ENCODE measurements around the gene SLC37A3. TPM values are rescaled to one million over a fixed set of nuclear protein-coding genes. Genes with fewer than 3 reads are reported as not detected.
"Not testable (repeated sequence)": the region's sequence is repeated elsewhere in the genome, so short reads cannot be mapped to it uniquely, and the experiment has no call there.

SLC37A3 gene
- total RNA-seq, 1 donor: 79.0 TPM

DNA sequence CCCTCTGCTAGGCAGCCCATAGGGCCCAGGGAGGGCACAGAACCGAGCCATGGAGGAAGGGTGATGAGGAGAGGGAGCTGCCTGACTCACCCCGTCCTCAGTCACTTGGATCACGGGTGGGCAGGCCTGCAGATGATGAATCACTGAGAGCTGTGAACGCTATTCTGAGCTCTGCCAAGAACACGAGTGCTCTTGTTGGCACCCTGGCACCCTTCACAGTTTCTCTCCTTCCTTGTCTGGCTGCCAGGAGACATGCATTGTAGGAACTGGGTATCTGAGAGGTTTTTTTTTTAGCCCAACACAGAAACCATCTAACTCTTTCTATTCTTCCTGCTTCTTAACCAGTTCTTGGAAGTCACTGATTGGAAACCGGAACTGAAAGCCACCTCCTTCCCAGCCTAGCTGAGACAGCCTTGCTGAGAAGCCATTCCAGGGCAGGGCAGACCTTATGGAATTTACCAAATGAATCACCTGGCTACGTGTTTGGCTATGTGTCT lies 82.1 kb downstream of the SLC37A3 start:
- H3K4me3 ChIP-seq (ENCODE audit: low read depth, low read length): no peak overlapping the region
- peak; percentile 66 for DNase-seq (ENCODE audit: low read depth)
- TF ChIP-seq, protein P1, sequence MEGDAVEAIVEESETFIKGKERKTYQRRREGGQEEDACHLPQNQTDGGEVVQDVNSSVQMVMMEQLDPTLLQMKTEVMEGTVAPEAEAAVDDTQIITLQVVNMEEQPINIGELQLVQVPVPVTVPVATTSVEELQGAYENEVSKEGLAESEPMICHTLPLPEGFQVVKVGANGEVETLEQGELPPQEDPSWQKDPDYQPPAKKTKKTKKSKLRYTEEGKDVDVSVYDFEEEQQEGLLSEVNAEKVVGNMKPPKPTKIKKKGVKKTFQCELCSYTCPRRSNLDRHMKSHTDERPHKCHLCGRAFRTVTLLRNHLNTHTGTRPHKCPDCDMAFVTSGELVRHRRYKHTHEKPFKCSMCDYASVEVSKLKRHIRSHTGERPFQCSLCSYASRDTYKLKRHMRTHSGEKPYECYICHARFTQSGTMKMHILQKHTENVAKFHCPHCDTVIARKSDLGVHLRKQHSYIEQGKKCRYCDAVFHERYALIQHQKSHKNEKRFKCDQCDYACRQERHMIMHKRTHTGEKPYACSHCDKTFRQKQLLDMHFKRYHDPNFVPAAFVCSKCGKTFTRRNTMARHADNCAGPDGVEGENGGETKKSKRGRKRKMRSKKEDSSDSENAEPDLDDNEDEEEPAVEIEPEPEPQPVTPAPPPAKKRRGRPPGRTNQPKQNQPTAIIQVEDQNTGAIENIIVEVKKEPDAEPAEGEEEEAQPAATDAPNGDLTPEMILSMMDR (IDR thresholded peaks at IDR 0.05; ENCODE audit: insufficient read depth, low read depth, low read length): no peak

DNA sequence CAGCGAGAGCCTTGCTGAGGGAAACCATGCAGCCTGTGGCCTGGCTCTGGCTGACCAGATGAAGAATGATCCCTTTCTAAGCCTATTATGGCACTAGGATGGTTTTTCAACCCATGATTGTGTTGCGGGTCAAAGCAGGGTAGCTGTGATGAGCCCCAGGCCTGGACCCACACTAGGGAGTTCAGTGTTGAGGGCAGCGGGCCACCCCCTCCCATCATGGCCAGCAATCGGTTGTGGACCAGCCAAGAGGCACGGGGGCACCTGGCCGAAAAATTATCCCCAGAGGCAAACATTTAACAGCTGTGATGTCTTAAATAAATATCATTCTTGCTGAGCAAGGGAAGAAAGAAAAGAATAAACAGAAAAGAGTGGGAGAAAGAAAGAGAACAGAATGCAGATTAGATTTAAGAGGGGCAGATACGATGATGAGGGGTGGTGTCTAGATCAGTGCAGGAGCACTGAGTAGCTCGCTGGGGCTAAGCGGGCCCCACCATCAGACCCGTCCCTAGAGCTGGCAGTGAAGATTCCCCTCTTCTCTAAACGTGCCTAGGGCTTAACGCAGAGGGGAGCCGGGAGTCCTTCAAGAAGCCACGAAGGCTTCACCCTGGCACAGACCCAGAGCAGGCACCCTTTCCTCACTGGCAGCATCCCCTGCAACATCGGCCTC lies 82.7 kb downstream of the SLC37A3 start:
- H3K4me3 ChIP-seq (ENCODE audit: low read depth, low read length): no peak overlapping the region
- TF ChIP-seq, protein P1 (IDR thresholded peaks at IDR 0.05; ENCODE audit: insufficient read depth, low read depth, low read length): no peak
- DNase-seq (ENCODE audit: low read depth): no peak

DNA sequence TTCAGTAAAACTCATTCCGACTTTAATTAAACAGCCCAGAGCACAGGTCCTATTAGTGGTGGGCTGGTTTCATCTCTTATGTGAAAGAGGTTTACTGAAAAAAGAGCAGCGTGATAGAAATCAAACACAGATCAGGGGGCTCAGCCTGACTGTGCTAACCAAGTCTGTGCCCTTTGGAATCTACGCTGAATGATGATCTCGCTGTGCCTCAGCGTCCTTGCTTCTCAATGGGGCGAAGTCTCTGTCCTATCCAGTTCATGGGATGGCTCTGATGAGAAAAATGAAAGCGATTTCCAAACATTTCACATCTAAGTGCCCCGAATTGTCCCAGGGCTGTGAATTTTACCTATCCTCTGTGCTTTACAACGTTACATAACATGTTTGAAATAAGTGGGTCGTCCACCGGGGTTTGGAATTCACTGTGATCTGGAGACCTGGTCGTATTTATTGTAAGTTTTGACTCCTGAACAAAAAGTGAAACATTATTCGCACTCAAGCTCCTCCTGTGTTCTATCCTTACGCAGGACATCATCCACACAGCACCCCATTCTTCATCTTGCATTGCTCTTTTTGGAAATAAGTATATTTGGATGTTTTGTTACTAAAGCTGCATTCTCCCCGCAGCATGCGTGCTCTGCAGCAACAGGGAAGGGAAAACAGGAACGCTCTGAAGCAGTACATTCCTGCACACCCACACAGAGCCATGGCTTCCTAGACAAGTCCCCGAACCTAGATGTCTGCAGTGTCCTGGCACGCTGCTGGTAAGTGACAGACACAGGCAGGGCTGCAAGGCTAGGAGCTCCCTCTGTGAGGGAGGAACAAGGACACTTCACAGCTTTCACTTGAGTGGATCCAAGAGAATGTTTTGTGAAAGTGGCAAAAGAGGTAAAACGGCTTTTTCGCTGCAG lies 83.5 kb downstream of the SLC37A3 start:
- DNase-seq (ENCODE audit: low read depth): peak; percentile 18
- TF ChIP-seq, protein P1 (IDR thresholded peaks at IDR 0.05; ENCODE audit: insufficient read depth, low read depth, low read length): no peak
- H3K4me3 ChIP-seq (ENCODE audit: low read depth, low read length): peak overlapping the region; percentile 7

DNA sequence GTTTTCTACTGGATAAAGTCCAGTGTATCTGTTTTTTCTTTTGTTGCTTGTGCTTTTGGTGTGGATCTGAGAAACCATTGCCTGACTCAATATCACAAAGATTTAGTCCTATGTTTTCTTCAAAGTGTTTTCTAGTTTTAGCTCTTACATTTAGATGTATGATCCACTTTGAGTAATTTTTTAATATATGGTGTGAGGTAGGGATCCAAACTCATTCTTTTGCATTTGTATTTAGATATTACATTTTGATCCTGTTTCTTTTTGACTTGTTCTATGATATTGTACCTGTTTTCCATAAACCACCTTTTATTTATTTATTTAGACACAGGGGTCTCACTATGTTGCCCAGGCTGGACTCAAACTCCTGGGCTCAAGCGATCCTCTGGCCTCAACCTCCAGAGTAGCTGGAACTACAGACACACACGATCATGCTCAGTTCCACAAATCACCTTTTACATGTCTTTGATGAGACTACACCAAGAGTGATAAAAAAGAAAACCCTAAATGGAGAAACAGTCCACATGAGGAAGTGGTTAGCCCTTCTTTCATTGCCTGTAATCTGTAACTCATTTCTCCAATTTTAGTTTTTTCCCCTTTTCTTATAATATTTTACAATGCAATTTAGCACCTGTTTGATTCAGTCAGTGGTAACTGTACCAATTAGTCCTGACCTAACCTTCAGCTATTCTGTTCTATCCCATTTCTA lies 86.0 kb downstream of the SLC37A3 start:
- no peak for DNase-seq (ENCODE audit: low read depth)
- TF ChIP-seq, protein P1 (IDR thresholded peaks at IDR 0.05; ENCODE audit: insufficient read depth, low read depth, low read length): no peak
- H3K4me3 ChIP-seq (ENCODE audit: low read depth, low read length): no peak overlapping the region

DNA sequence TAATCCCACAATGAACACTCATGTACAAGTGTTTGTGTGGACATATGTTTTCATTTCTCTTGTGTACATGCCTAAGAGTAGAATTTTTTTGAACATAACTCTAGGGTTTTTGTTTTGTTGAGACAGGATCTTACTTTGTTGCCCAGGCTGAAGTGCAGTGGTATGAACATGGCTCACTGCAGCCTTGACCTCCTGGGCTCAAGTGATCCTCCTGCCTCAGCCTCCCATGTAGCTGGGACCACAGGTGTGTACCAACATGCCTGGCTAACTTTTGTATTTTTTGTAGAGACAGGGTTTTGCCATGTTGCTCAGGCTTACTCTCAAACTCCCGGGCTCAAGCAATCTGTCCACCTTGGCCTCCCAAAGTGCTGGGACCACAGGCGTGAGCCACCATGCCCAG lies 87.2 kb downstream of the SLC37A3 start:
- H3K4me3 ChIP-seq (ENCODE audit: low read depth, low read length); DNase-seq (ENCODE audit: low read depth): not testable (repeated sequence)

DNA sequence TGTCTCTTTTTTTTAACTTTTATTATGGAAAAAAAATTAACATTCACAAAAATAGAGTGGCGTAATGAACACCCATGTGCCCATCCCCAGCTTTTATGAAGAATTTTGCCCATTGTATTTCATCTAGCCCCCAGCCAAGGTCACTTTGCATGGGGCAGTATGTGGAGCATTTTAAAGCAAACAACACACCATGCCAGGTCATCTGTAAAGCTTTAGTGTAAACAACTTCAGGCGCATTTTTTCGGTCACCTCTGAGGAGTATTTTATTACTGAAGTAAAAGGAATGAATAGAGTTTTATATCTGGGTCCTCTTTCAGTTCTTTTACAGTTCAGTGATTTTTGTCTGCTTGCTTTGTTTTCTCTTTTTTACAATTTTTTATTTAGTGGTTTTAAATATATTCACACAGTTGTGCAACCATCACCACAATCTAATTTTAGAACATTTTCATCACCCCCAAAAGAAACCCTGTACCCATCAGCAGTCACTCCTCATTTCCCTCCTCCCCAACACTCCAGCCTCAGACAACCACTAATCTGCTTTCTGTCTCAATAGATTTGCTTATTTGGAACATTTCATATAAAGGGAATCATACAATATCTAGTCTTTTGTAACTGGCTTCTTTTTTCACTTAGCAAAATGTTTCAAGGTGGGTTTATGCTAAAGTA lies 87.9 kb downstream of the SLC37A3 start:
- no peak overlapping the region for H3K4me3 ChIP-seq (ENCODE audit: low read depth, low read length)
- DNase-seq (ENCODE audit: low read depth): no peak
- TF ChIP-seq, protein P1 (IDR thresholded peaks at IDR 0.05; ENCODE audit: insufficient read depth, low read depth, low read length): no peak
